ENCODE data around the gene NUTM2F.
"Not testable (repeated sequence)": the region's sequence is repeated elsewhere in the genome, so short reads cannot be mapped to it uniquely, and the experiment has no call there.

DNA sequence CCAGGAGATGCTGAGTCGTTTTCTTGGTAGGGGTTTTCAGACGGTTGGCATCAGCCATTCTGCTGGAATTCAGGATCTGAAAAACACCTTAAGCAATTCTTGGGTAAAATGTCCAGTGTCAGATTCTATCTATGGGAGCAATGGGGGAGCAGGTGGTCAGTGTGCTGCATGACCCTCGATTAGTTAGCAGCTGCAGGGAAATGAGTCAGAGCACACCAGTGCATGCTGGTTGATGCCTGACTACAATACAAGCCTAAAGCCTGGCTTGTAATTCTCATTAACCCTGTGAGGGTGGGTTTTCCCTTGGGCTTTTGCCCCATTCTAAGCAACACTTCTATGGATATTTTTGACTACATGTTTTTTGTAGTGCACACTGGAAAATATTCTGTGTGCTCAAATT lies 20.3 kb upstream of the NUTM2F start:
- not testable (repeated sequence) for TF ChIP-seq POLR2A (IDR thresholded peaks at IDR 0.05)
- TF ChIP-seq, protein P1, sequence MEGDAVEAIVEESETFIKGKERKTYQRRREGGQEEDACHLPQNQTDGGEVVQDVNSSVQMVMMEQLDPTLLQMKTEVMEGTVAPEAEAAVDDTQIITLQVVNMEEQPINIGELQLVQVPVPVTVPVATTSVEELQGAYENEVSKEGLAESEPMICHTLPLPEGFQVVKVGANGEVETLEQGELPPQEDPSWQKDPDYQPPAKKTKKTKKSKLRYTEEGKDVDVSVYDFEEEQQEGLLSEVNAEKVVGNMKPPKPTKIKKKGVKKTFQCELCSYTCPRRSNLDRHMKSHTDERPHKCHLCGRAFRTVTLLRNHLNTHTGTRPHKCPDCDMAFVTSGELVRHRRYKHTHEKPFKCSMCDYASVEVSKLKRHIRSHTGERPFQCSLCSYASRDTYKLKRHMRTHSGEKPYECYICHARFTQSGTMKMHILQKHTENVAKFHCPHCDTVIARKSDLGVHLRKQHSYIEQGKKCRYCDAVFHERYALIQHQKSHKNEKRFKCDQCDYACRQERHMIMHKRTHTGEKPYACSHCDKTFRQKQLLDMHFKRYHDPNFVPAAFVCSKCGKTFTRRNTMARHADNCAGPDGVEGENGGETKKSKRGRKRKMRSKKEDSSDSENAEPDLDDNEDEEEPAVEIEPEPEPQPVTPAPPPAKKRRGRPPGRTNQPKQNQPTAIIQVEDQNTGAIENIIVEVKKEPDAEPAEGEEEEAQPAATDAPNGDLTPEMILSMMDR (IDR thresholded peaks at IDR 0.05): not testable (repeated sequence)

Data from adrenal gland (tissue), 5 donors.